ENCODE data around the gene PCED1B.
A peak's percentile ranks its signal among the peaks of the same experiment; 100 is the strongest.

DNA sequence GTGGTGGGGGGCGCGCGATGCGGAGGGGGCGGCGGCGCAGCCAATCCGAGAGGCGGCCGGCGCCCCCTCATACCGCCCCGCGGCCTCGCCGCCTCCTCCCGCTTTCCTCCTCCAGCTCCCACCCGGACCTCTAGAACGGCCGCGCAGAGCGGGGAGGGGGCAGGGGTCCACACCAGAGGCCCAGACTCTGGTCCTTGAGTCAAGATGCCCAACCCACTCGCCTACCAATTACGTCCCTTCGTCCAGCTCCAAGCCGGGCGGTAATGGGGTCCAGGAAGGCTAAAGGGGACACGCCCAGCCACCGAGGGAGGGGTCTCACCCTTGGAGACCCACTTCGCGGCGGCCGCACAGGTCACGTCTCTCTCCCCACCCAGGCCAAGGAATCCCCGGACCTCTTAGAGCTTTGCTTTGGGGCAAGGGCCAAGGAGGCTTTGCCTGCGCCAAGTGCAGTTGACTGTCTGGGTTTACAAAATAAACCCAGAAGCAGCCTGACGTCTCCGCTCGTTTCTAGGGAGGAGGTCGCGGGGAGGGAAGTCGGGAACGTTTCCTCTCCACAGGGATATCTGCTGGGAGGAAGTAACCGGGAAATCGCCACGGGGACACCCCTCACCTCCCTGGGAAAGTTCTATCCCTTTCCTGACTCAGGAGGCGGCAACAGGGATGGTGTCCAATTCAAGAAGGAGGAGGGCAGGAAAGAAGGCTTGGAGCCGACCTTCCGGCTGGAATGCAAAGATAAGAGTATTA lies 732 bp downstream of the PCED1B start:
- TF ChIP-seq TAF1 (IDR thresholded peaks at IDR 0.05; ENCODE audit: low read depth) = no peak; the same call in 1 of the 2 replicates
- TF ChIP-seq ZBTB7A (IDR thresholded peaks at IDR 0.05; ENCODE audit: low read depth) = peak; percentile 98
- TF ChIP-seq, protein P1, sequence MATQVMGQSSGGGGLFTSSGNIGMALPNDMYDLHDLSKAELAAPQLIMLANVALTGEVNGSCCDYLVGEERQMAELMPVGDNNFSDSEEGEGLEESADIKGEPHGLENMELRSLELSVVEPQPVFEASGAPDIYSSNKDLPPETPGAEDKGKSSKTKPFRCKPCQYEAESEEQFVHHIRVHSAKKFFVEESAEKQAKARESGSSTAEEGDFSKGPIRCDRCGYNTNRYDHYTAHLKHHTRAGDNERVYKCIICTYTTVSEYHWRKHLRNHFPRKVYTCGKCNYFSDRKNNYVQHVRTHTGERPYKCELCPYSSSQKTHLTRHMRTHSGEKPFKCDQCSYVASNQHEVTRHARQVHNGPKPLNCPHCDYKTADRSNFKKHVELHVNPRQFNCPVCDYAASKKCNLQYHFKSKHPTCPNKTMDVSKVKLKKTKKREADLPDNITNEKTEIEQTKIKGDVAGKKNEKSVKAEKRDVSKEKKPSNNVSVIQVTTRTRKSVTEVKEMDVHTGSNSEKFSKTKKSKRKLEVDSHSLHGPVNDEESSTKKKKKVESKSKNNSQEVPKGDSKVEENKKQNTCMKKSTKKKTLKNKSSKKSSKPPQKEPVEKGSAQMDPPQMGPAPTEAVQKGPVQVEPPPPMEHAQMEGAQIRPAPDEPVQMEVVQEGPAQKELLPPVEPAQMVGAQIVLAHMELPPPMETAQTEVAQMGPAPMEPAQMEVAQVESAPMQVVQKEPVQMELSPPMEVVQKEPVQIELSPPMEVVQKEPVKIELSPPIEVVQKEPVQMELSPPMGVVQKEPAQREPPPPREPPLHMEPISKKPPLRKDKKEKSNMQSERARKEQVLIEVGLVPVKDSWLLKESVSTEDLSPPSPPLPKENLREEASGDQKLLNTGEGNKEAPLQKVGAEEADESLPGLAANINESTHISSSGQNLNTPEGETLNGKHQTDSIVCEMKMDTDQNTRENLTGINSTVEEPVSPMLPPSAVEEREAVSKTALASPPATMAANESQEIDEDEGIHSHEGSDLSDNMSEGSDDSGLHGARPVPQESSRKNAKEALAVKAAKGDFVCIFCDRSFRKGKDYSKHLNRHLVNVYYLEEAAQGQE (IDR thresholded peaks at IDR 0.05; ENCODE audit: low read depth) = no peak
